ENCODE measurements around the gene KIF18A. TPM values are rescaled to one million over a fixed set of nuclear protein-coding genes. Genes with fewer than 3 reads are reported as not detected.

The KIF18A gene
- 2.6 to 3.0 TPM (median 2.9 TPM) in 3 replicates for total RNA-seq
- long read RNA-seq, transcript KIF18A-201 (17 exons, 3,568 nt) = major isoform, 8 of 10 reads
- long read RNA-seq, partial matches to known transcripts = 0 of 10 reads
- long read RNA-seq, other reads (novel, unspliced or antisense) = 2 of 10 reads

DNA sequence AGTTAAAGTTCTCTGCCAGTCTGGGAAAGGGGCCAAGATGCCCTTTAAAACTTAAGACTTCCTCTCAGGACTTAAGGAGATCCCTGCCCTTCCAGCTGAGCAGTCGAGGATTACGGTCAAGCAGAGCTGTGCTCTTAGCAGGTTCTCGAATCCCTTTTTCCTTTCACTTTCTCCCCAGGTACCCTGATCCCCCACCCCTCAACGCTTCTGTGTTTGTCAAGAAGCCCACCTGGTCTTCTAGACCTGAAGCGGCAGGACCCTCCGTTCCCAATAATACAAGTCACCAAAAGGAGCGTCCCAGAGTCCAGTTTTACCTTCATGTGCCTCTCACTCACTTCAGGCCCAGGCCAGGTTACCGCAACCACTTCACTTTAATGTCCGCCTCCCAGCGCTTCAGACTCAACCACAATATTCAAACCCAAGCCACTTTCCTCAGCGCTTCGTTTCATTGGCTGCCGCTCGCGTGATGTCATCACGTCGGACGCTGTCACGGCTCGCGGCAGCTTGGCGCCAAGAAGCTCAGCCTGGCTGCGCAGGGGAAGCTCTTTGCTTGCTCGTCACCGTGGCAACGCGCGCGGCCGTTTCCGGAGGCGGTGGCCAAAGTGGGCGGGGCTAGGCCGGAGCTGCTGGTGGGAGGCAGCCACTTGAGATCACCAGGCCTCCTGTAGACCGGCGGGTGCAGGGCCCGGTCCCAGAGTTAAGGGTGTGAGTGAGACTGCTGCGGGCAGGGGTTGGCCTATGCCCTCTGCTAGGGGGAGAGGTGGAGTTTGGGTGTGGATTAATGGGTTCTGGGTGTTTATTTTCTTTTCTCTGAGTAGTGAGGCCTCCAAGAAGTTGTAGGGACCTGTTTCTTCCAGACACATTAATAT, at the start of gene KIF18A, which contains the start of gene METTL15:
Gene KIF18A, minus strand, starts transcription at position 407 of the 869 bp plus-strand sequence. CDS start 10,209 bp downstream, outside the sequence.
Gene METTL15, plus strand, starts transcription at position 639 of the 869 bp plus-strand sequence. CDS start 4,947 bp downstream, outside the sequence.
- Mint-ChIP-seq H3K9me3 (ENCODE audit: low read depth) (no peaks in the 10 kb centered on the region), H3K4me3 (ENCODE audit: unreplicated experiment) (peak within 1 kb of the TSS; percentile 95), H3K27ac (ENCODE audit: unreplicated experiment) (peak within 1 kb of the TSS; percentile 99), H3K4me1 (ENCODE audit: low read depth) (peaks cover 52% of the 10 kb centered on the region), H3K36me3 (ENCODE audit: low read depth) (no peaks in the 10 kb centered on the region), H3K27me3 (ENCODE audit: low read depth) (no peaks in the 10 kb centered on the region)
- TF ChIP-seq, protein P1, sequence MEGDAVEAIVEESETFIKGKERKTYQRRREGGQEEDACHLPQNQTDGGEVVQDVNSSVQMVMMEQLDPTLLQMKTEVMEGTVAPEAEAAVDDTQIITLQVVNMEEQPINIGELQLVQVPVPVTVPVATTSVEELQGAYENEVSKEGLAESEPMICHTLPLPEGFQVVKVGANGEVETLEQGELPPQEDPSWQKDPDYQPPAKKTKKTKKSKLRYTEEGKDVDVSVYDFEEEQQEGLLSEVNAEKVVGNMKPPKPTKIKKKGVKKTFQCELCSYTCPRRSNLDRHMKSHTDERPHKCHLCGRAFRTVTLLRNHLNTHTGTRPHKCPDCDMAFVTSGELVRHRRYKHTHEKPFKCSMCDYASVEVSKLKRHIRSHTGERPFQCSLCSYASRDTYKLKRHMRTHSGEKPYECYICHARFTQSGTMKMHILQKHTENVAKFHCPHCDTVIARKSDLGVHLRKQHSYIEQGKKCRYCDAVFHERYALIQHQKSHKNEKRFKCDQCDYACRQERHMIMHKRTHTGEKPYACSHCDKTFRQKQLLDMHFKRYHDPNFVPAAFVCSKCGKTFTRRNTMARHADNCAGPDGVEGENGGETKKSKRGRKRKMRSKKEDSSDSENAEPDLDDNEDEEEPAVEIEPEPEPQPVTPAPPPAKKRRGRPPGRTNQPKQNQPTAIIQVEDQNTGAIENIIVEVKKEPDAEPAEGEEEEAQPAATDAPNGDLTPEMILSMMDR (IDR thresholded peaks at IDR 0.05) = peak; percentile 14
- DNase-seq (ENCODE audit: low spot score) = peak; percentile 100

DNA sequence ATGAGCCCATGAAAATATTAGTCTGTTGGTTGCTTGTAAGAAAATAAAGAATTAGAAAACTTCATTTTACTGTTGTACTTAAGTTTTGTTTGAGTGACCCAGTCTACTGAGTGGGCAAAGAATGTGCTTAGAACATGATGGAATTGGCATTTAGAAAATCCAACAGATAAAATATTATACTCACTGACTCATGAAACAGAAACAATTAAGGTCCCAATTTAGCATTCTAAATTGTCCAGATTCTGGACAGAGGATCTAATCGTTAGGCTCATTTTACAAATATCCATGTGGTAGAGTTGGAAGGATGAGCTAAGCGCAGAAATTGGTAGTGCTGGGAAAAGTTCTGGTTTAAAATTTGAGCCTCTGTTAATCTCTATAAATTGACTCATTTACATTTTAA, 45.6 kb upstream of the KIF18A start:
- Mint-ChIP-seq H3K9me3 (ENCODE audit: low read depth) (no peaks in the 10 kb centered on the region), H3K36me3 (ENCODE audit: low read depth) (peaks cover 11% of the 10 kb centered on the region), H3K4me3 (ENCODE audit: unreplicated experiment) (no peak overlapping the region), H3K27me3 (ENCODE audit: low read depth) (no peaks in the 10 kb centered on the region), H3K27ac (ENCODE audit: unreplicated experiment) (no peak overlapping the region), H3K4me1 (ENCODE audit: low read depth) (peaks cover 10% of the 10 kb centered on the region)
- no peak for DNase-seq (ENCODE audit: low spot score)
- TF ChIP-seq, protein P1 (IDR thresholded peaks at IDR 0.05) = no peak

DNA sequence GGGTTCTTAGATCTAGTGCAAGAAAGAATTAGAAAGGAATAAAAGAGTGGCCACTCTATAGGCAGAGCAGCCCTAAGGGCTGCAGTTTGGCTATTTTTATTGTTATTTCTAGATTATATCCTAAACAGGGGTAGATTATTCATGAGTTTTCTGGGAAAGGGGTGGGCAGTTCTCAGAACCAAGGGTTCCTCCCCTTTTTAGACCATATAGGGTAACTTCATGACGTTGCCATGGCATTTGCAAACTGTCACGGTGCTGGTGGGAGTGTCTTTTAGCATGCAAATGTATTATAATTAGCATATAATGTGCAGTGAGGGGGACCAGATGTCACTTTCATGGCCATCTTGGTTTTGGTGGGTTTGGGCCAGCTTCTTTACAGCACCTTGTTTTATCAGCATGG, 44.8 kb upstream of the KIF18A start:
- Mint-ChIP-seq H3K27me3 (ENCODE audit: low read depth) (no peaks in the 10 kb centered on the region), H3K9me3 (ENCODE audit: low read depth) (no peaks in the 10 kb centered on the region), H3K4me1 (ENCODE audit: low read depth) (peaks cover 10% of the 10 kb centered on the region), H3K27ac (ENCODE audit: unreplicated experiment) (no peak overlapping the region), H3K4me3 (ENCODE audit: unreplicated experiment) (no peak overlapping the region), H3K36me3 (ENCODE audit: low read depth) (peaks cover 6% of the 10 kb centered on the region)
- DNase-seq (ENCODE audit: low spot score) = no peak
- TF ChIP-seq, protein P1 (IDR thresholded peaks at IDR 0.05) = no peak

DNA sequence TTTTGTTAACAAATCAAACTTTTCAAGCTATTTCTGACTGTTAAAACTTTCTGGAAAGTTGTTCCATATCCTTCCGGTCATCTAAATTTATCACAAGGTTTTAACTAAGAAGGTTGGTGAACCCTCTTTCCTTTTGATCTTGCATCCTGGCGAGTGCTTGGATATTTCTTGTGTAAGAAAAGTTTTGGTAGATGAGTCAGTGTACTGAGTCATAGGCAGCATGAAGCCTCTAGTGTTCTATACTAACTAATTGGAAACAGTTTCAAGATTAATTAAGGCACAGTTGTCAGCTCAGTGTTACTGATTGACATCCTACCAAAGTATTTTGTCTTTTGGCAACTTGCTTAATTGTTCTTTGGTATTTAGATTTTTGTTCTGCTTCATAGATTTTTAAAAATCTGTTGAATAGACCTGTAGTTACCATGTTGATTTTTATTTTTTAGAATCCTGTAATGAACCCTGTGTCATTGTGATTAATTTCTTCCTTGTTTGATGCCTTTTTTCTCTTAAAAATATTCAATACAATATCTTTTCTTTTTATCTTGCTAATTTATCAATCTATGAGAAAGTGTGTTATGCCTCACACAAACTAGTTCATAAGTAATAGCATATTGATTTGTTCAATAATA, 38.3 kb upstream of the KIF18A start:
- Mint-ChIP-seq H3K27ac (ENCODE audit: unreplicated experiment) (no peak overlapping the region), H3K4me3 (ENCODE audit: unreplicated experiment) (no peak overlapping the region), H3K4me1 (ENCODE audit: low read depth) (peaks cover 8% of the 10 kb centered on the region), H3K27me3 (ENCODE audit: low read depth) (no peaks in the 10 kb centered on the region), H3K36me3 (ENCODE audit: low read depth) (peaks cover 1% of the 10 kb centered on the region), H3K9me3 (ENCODE audit: low read depth) (no peaks in the 10 kb centered on the region)
- TF ChIP-seq, protein P1 (IDR thresholded peaks at IDR 0.05) = no peak
- DNase-seq (ENCODE audit: low spot score) = no peak

DNA sequence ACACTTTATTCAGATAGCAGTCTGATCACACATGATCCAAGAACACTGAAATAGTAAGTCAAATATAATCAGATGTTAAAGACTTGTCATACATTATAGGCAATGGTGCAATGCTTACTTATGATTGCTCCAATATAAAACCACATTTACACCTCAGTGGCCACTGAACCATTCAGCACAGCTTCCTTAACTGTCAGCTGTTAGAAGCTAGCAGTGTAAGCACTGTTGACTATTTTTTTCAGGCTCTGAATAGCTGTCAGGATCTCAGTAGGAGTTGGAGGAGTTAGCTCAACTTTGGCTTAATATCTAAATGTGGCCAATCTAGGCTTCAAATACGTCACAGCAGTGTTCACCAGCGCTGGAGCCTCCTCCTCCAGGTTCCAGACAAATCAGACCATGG, 36.9 kb upstream of the KIF18A start:
- TF ChIP-seq, protein P1 (IDR thresholded peaks at IDR 0.05) = no peak
- Mint-ChIP-seq H3K27ac (ENCODE audit: unreplicated experiment) (no peak overlapping the region), H3K27me3 (ENCODE audit: low read depth) (no peaks in the 10 kb centered on the region), H3K4me3 (ENCODE audit: unreplicated experiment) (no peak overlapping the region), H3K9me3 (ENCODE audit: low read depth) (peaks cover 6% of the 10 kb centered on the region), H3K36me3 (ENCODE audit: low read depth) (peaks cover 9% of the 10 kb centered on the region), H3K4me1 (ENCODE audit: low read depth) (peaks cover 8% of the 10 kb centered on the region)
- DNase-seq (ENCODE audit: low spot score) = no peak
